ENCODE measurements around the gene ABCB8.

The ABCB8 gene

GRCh38 chr7:151061213-151062110 is 33.2 kb downstream of the ABCB8 start:
- no peak for DNase-seq (ENCODE audit: low read depth)
- no peak for TF ChIP-seq CTCF (IDR thresholded peaks at IDR 0.05; ENCODE audit: insufficient read depth, low read depth, low read length, missing control alignments)
- no peak overlapping the region for H3K4me3 ChIP-seq (ENCODE audit: low read length)

GRCh38 chr7:151062111-151062398 is 33.8 kb downstream of the ABCB8 start:
- no peak for TF ChIP-seq CTCF (IDR thresholded peaks at IDR 0.05; ENCODE audit: insufficient read depth, low read depth, low read length, missing control alignments)
- DNase-seq (ENCODE audit: low read depth) = no peak
- H3K4me3 ChIP-seq (ENCODE audit: low read length) = peak overlapping the region; percentile 10

GRCh38 chr7:151062399-151063211 is 34.4 kb downstream of the ABCB8 start:
- TF ChIP-seq CTCF (IDR thresholded peaks at IDR 0.05; ENCODE audit: insufficient read depth, low read depth, low read length, missing control alignments) = no peak
- DNase-seq (ENCODE audit: low read depth) = peak; percentile 63
- H3K4me3 ChIP-seq (ENCODE audit: low read length) = peak overlapping the region; percentile 27

- TF ChIP-seq CTCF (IDR thresholded peaks at IDR 0.05; ENCODE audit: insufficient read depth, low read depth, low read length, missing control alignments) = no peak
- H3K4me3 ChIP-seq (ENCODE audit: low read length) = no peak overlapping the region
- peak; percentile 48 for DNase-seq (ENCODE audit: low read depth)
Observed at GRCh38 chr7:151063212-151063561, 34.9 kb downstream of the ABCB8 start.

- no peak for DNase-seq (ENCODE audit: low read depth)
- TF ChIP-seq CTCF (IDR thresholded peaks at IDR 0.05; ENCODE audit: insufficient read depth, low read depth, low read length, missing control alignments) = no peak
- H3K4me3 ChIP-seq (ENCODE audit: low read length) = no peak overlapping the region
Observed at GRCh38 chr7:151064454-151064853, 36.2 kb downstream of the ABCB8 start.

- DNase-seq (ENCODE audit: low read depth) = no peak
- no peak overlapping the region for H3K4me3 ChIP-seq (ENCODE audit: low read length)
- TF ChIP-seq CTCF (IDR thresholded peaks at IDR 0.05; ENCODE audit: insufficient read depth, low read depth, low read length, missing control alignments) = no peak
Observed at GRCh38 chr7:151064993-151065392, 36.7 kb downstream of the ABCB8 start.
